GM20000 (cell line): ENCODE results near the gene COL11A2.
"Not testable (repeated sequence)": the region's sequence is repeated elsewhere in the genome, so short reads cannot be mapped to it uniquely, and the experiment has no call there.

Experiments
- DNase-seq: peaks from one replicate; pipeline ENCODE4 v3.0.0; 2012; ENCODE audit warnings: low spot score
- CTCF ChIP-seq: IDR thresholded peaks from 2 replicates; pipeline ENCODE4 v1.5.1; 2012; ENCODE audit warnings: mild to moderate bottlenecking, control low read depth; ENCODE audit errors: extremely low read depth, missing control alignments

Gene COL11A2

DNA sequence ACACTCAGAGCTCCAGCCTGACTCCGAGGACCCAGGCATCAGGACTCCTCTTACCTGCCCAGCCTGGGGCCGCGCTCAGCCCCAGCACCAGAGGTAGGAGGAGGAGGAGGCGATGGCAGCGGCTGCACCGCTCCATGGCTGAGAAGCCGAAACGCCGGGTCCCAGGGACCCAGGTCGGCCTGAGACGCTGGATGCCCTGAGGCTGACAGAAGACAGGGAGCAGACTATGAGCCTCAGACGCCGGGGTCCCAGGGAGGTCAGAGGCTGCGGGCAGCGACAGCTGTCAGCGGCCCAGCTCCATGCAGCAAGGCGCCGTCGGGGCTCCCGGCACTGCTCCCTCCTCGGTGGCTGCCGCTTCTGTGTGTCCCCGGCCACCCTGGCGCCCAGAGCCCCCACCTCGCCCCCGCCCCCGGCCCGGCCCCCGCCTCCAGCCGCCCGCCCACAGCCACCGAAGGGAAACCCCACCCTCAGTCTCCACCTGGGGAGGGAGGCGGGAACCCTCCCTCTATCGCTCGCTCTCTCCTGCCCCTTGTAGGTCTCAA lies at the start of gene COL11A2:
TSS of gene COL11A2 (minus strand) at position 363 of the 542 bp plus-strand sequence. CDS start at position 136, 227 bp downstream.
- TF ChIP-seq CTCF, result no peak
- DNase-seq, result peak; percentile 54

DNA sequence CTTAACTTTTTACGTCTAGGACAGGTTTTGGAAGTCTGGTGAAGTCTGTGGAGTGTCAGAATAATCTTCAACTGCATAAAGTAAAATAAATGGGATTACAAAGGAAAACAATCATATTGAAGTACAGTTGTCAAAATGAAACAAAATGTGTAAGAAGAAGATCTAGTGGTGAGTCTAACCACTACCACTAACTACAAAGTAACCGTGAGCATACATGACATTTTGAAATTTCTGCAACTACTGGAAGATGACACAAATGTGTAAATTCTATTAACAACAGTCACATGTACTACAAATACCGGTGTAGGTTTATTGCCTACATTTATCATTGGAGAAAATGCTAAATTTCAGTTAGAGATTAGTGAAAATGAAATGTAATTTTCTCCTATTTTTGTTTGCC lies 49.7 kb upstream of the COL11A2 start:
- no peak for TF ChIP-seq CTCF

DNA sequence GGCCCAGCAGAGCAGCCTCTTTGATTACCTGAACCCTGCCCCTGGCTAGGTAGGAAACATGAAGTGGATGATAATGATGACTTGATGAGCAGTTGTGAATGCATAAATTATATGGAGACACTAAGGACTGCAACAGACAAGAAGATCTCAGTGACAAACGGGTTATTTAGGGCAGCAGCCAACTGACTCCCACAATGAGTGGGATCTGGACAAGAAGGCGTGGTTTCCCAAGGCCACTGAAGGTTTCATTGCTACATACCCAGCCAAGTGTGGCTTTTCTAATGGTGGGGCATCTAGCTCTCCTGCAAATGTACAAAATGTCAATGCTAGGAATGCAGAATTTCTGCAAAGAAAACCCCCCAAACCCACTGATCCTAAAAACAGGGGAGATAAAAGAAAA lies 45.5 kb upstream of the COL11A2 start:
- no peak for DNase-seq
- TF ChIP-seq CTCF, result no peak

More for the DNA sequence above, 49.7 kb upstream of the COL11A2 start:
- DNase-seq, result no peak

DNA sequence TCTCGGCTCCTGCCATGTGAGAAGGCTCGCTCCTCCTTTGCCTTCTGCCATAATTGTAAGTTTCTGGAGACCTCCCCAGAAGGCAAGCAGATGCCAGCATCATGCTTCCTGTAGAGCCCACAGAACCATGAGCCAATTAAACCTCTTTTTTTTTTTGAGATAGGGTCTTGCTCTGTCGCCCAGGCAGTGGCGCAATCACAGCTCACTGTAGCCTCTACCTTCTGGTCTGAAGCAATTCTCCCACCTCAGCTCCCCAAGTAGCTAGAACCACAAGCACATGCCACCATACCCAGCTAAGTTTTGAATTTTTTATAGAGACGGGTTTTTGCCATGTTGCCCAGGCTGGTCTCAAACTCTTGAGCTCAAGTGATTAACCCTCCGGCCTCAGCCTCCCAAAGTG lies 44.6 kb upstream of the COL11A2 start:
- no peak for TF ChIP-seq CTCF

GRCh38 chr6:33236328-33236727 lies 44.1 kb upstream of the COL11A2 start:
- no peak for TF ChIP-seq CTCF
- DNase-seq, result no peak

More for the DNA sequence above, 44.6 kb upstream of the COL11A2 start:
- DNase-seq, result no peak

GRCh38 chr6:33235221-33235634 lies 43.0 kb upstream of the COL11A2 start:
- no peak for DNase-seq
- TF ChIP-seq CTCF, result no peak

DNA sequence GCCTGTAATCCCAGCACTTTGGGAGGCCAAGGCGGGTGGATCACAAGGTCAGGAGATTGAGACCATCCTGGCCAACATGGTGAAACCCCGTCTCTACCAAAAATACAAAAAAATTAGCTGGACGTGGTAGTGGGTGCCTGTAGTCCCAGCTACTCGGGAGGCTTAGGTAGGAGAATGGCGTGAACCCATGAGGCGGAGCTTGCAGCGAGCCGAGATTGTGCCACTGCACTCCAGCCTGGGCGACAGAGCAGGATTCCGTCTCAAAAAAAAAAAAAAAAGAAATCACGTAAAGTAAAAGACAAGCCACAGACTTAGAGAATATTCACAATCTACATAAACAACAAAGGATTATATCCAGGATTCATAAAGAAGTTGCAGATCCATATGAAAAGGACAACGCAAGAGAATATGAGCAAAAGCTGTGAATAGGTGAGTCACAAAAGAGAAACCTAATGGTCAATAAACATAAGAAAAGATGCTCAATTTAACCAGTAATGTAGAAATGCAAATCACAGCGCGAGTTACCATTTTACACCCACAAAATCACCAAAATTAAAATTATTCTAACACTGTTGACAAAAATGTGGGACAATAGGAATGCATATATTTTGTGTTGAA lies 34.3 kb upstream of the COL11A2 start:
- not testable (repeated sequence) for DNase-seq

- DNase-seq, result peak; percentile 4
- no peak for TF ChIP-seq CTCF
Observed at GRCh38 chr6:33217681-33218080, 25.4 kb upstream of the COL11A2 start.
